Measurements from ENCODE around the gene CACNA2D3. TPM values are rescaled to one million over a fixed set of nuclear protein-coding genes. Genes with fewer than 3 reads are reported as not detected.

The CACNA2D3 gene
- total RNA-seq, 4 donors from 2014 or later, result 0.30 to 9.6 (median 3.9) TPM

GRCh38 chr3:54785976-54786375 is 663.6 kb downstream of the CACNA2D3 start:
- WGBS, 2 donors, result 84 to 90% methylated on average over 3 of the region's 3 CpGs
- H3K4me3 ChIP-seq, result no peak overlapping the region
- no peak overlapping the region for H3K27ac ChIP-seq
- H3K36me3 ChIP-seq, result no peaks in the 10 kb centered on the region
- no peaks in the 10 kb centered on the region for H3K27me3 ChIP-seq
- no peak for DNase-seq (ENCODE audit: low spot score in 2 of 2)
- no peaks in the 10 kb centered on the region for H3K9me3 ChIP-seq
- no peak for TF ChIP-seq POLR2A (IDR thresholded peaks at IDR 0.05)
- TF ChIP-seq EP300 (IDR thresholded peaks at IDR 0.05), result no peak
- no peak for TF ChIP-seq CTCF (IDR thresholded peaks at IDR 0.05)
- H3K4me1 ChIP-seq, result no peaks in the 10 kb centered on the region

GRCh38 chr3:54790051-54790450 is 667.7 kb downstream of the CACNA2D3 start:
- H3K27ac ChIP-seq, result no peak overlapping the region
- H3K4me1 ChIP-seq, result no peaks in the 10 kb centered on the region
- no peak for DNase-seq (ENCODE audit: low spot score in 2 of 2)
- 82 to 83% methylated on average over 3 of the region's 3 CpGs for WGBS, 2 donors
- TF ChIP-seq CTCF (IDR thresholded peaks at IDR 0.05) (no peak), EP300 (IDR thresholded peaks at IDR 0.05) (no peak), POLR2A (IDR thresholded peaks at IDR 0.05) (no peak)
- H3K9me3 ChIP-seq, result peaks cover 0 to 4% (median 0%) of the 10 kb centered on the region in 4 donors
- no peak overlapping the region for H3K4me3 ChIP-seq
- no peaks in the 10 kb centered on the region for H3K36me3 ChIP-seq
- no peaks in the 10 kb centered on the region for H3K27me3 ChIP-seq

- no peak for DNase-seq (ENCODE audit: low spot score in 2 of 2)
- Histone ChIP-seq H3K9me3 (peaks cover 0 to 4% (median 0%) of the 10 kb centered on the region in 4 donors), H3K27me3 (no peaks in the 10 kb centered on the region), H3K36me3 (no peaks in the 10 kb centered on the region), H3K4me1 (no peaks in the 10 kb centered on the region), H3K27ac (no peak overlapping the region), H3K4me3 (no peak overlapping the region)
- 58 to 60% methylated on average over 2 of the region's 2 CpGs for WGBS, 2 donors
- no peak for TF ChIP-seq POLR2A (IDR thresholded peaks at IDR 0.05)
- TF ChIP-seq EP300 (IDR thresholded peaks at IDR 0.05), result no peak
- no peak for TF ChIP-seq CTCF (IDR thresholded peaks at IDR 0.05)
These were observed 669.3 kb downstream of the CACNA2D3 start for GRCh38 chr3:54791501-54792156.

- TF ChIP-seq EP300 (IDR thresholded peaks at IDR 0.05) (no peak), CTCF (IDR thresholded peaks at IDR 0.05) (no peak), POLR2A (IDR thresholded peaks at IDR 0.05) (no peak)
- no peaks in the 10 kb centered on the region for H3K4me1 ChIP-seq
- peaks cover 0 to 4% (median 0%) of the 10 kb centered on the region in 4 donors for H3K9me3 ChIP-seq
- H3K4me3 ChIP-seq, result no peak overlapping the region
- H3K36me3 ChIP-seq, result no peaks in the 10 kb centered on the region
- 73 to 74% methylated on average over 4 of the region's 4 CpGs for WGBS, 2 donors
- no peak overlapping the region for H3K27ac ChIP-seq
- no peak for DNase-seq (ENCODE audit: low spot score in 2 of 2)
- H3K27me3 ChIP-seq, result no peaks in the 10 kb centered on the region
These were observed 670.2 kb downstream of the CACNA2D3 start for GRCh38 chr3:54792584-54792983.

- no peak overlapping the region for H3K4me3 ChIP-seq
- WGBS, 2 donors, result 64 to 68% methylated on average over 6 of the region's 6 CpGs
- no peak for TF ChIP-seq EP300 (IDR thresholded peaks at IDR 0.05)
- no peak for TF ChIP-seq CTCF (IDR thresholded peaks at IDR 0.05)
- TF ChIP-seq POLR2A (IDR thresholded peaks at IDR 0.05), result no peak
- peaks cover 0 to 4% (median 0%) of the 10 kb centered on the region in 4 donors for H3K9me3 ChIP-seq
- no peaks in the 10 kb centered on the region for H3K27me3 ChIP-seq
- DNase-seq (ENCODE audit: low spot score in 2 of 2), result no peak
- H3K4me1 ChIP-seq, result no peaks in the 10 kb centered on the region
- no peak overlapping the region for H3K27ac ChIP-seq
- no peaks in the 10 kb centered on the region for H3K36me3 ChIP-seq
These were observed 670.8 kb downstream of the CACNA2D3 start for GRCh38 chr3:54793171-54793570.

Measured in tibial nerve (tissue), 4 donors.